Thoracic aorta (tissue), 2 donors: ENCODE measurements around the gene MLC1. TPM values are rescaled to one million over a fixed set of nuclear protein-coding genes. Genes with fewer than 3 reads are reported as not detected.

Experiments used
- ATAC-seq: fragments of 150-250 bp; one replicate; pipeline ENCODE4 v1.8.0; 2017; ENCODE audit warnings: low read depth; ENCODE audit not compliant: insufficient number of reproducible peaks, low FRiP score
- DNase-seq: peaks from one replicate; pipeline ENCODE4 v3.0.0-alpha.2; 2020; ENCODE audit warnings: low spot score
- H3K27ac ChIP-seq, 2 donors: fragments of 200-600 bp; sonication (generic); 1 replicate in 1 of 2; 2 replicates in 1 of 2; pipeline ENCODE4 v1.5.1; 2016; ENCODE audit warnings: mild to moderate bottlenecking in 2 of 2, moderate library complexity in 2 of 2
- H3K27me3 ChIP-seq: fragments of 200-600 bp; sonication (generic); replicated peaks from 2 replicates; pipeline ENCODE4 v1.6.0; 2016; ENCODE audit warnings: mild to moderate bottlenecking; ENCODE audit not compliant: insufficient read depth
- H3K36me3 ChIP-seq: fragments of 200-600 bp; sonication (generic); one replicate; pipeline ENCODE4 v1.5.1; 2016
- H3K4me1 ChIP-seq, 2 donors: fragments of 200-600 bp; sonication (generic); 1 replicate in 1 of 2; 2 replicates in 1 of 2; pipeline versions ENCODE4 v1.5.1 to v1.6.0; 2016; ENCODE audit warnings: low read depth in 2 of 2, mild to moderate bottlenecking in 1 of 2; ENCODE audit not compliant: control insufficient read depth in 1 of 2
- H3K4me3 ChIP-seq: fragments of 200-600 bp; sonication (generic); 2 replicates; pipeline ENCODE4 v1.5.1; 2016; ENCODE audit warnings: mild to moderate bottlenecking
- H3K9me3 ChIP-seq: fragments of 200-600 bp; sonication (generic); 2 replicates; pipeline ENCODE4 v1.5.1; 2016
- total RNA-seq, 2 donors: library from RNA; depleted of rRNA; stranded (reverse); fragments of >200 nt; gene quantifications; one replicate each; pipeline versions ENCODE4 v1.1.0 to v1.2.3, GENCODE V29; 2016
- TF ChIP-seq, protein P1 (sequence below): fragments of 200-600 bp; sonication (generic); IDR thresholded peaks from one replicate; pipeline ENCODE4 v1.5.1; 2019; ENCODE audit warnings: antibody characterized with exemption

MLC1 gene
- total RNA-seq, 2 donors from 2014 or later, result 1.6 to 4.3 TPM

DNA sequence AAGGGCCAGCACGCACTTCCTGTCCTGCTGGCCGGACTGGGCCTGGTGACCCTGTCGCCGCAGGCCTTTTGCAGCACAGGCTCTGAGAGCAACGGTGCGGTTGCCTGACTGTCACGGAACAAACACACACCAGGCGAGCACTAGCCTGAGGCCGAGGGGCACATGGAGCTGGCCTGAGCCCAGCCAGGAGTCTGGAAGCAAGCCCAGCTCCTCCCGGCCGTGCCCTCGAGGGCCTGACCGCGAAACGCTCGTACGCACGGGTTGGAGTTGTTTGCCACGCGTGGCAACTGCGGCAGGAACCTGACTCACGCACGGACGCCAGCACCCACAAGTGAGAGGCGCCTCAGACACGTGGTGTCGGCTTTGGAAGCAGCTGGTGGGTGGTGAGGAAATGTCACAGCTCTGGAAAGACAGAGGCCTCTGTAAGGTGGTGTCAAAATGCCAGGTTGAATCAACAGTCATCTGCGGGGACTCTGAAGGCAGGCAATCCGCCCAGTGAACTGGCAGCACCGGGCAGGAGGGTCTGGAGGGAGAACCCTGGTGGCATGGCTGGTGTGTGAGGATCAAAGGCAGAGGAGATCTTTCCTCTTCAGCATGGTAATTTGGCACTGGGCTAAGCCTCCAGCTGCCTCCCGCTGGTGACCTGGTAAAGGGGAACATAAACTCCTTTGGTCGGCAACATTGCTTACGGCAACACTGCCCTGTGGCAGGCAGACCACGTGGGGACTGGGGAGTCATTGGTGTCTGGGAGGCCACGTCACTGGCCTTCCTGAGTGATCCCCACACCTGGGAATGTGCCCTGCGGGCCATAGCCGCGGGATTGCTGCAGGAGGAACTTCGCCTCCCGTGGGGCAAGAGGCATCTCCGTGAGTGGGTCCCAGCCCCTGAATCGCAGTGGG is 57.3 kb downstream of the MLC1 start:
- ATAC-seq (no peak), DNase-seq (no peak)
- peaks cover 0 to 8% of the 10 kb centered on the region in 2 donors for H3K4me1 ChIP-seq
- TF ChIP-seq, protein P1, sequence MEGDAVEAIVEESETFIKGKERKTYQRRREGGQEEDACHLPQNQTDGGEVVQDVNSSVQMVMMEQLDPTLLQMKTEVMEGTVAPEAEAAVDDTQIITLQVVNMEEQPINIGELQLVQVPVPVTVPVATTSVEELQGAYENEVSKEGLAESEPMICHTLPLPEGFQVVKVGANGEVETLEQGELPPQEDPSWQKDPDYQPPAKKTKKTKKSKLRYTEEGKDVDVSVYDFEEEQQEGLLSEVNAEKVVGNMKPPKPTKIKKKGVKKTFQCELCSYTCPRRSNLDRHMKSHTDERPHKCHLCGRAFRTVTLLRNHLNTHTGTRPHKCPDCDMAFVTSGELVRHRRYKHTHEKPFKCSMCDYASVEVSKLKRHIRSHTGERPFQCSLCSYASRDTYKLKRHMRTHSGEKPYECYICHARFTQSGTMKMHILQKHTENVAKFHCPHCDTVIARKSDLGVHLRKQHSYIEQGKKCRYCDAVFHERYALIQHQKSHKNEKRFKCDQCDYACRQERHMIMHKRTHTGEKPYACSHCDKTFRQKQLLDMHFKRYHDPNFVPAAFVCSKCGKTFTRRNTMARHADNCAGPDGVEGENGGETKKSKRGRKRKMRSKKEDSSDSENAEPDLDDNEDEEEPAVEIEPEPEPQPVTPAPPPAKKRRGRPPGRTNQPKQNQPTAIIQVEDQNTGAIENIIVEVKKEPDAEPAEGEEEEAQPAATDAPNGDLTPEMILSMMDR, result no peak
- H3K27ac ChIP-seq, result no peak overlapping the region
- no peaks in the 10 kb centered on the region for H3K36me3 ChIP-seq
- no peak overlapping the region for H3K4me3 ChIP-seq
- H3K9me3 ChIP-seq, result no peaks in the 10 kb centered on the region
- no peaks in the 10 kb centered on the region for H3K27me3 ChIP-seq

DNA sequence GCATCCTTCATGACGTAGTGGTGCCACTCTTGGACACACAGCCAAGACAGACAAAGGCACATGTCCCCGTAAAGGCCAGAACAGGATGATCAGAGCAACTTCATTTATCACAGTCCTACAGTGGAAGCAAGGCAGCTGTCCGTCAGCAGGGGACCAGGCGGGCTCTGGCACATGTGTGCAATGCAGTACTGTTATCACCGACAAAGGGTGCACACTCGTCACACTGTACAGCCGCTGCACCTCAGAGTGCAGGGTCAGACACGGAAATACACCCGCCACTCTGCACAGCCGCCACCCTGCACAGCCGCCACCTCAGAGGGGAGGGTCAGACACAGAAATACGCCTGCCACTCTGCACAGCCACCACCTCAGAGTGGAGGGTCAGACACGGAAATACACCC is 59.2 kb downstream of the MLC1 start:
- Histone ChIP-seq H3K36me3 (no peaks in the 10 kb centered on the region), H3K9me3 (no peaks in the 10 kb centered on the region), H3K27me3 (no peaks in the 10 kb centered on the region), H3K4me1 (peaks cover 0 to 8% of the 10 kb centered on the region in 2 donors), H3K27ac (no peak overlapping the region), H3K4me3 (no peak overlapping the region)
- TF ChIP-seq, protein P1, result no peak
- ATAC-seq, result no peak
- no peak for DNase-seq

DNA sequence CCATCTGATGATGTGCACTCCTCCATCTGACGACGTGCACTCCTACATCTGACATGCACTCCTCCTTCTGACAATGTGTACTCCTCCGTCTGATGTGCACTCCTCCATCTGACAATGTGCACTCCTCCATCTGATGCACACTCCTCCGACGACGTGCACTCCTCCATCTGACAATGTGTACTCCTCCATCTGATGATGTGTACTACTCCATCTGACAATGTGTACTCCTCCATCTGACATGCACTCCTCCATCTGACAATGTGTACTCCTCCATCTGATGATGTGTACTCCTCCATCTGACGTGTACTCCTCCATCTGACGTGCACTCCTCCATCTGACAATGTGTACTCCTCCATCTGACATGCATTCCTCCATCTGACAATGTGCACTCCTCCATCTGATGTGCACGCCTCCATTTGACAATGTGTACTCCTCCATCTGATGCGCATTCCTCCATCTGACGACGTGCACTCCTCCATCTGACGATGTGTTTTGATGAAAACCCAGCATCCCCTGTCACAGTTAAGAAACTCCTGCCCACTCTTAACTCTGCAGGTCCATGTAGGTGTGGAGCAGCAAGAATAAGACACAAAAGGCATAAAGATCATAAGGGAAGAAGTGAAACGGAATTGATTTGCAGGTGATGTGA is 62.9 kb downstream of the MLC1 start:
- H3K27ac ChIP-seq, result no peak overlapping the region
- no peak for DNase-seq
- H3K4me1 ChIP-seq, result no peaks in the 10 kb centered on the region
- H3K27me3 ChIP-seq, result no peaks in the 10 kb centered on the region
- ATAC-seq, result no peak
- no peaks in the 10 kb centered on the region for H3K36me3 ChIP-seq
- TF ChIP-seq, protein P1, result no peak
- H3K4me3 ChIP-seq, result no peak overlapping the region
- no peaks in the 10 kb centered on the region for H3K9me3 ChIP-seq

DNA sequence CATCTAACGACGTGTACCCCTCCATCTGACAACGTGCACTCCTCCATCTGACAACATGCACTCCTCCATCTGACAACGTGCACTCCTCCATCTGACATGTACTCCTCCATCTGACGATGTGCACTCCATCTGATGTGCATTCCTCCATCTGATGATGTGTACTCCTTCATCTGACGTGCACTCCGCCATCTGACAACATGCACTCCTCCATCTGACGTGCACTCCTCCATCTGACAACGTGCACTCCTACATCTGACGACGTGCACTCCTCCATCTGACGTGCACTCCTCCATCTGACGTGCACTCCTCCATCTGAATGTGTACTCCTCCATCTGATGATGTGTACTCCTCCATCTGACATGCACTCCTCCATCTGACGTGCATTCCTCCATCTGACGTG is 64.6 kb downstream of the MLC1 start:
- no peak for ATAC-seq

DNA sequence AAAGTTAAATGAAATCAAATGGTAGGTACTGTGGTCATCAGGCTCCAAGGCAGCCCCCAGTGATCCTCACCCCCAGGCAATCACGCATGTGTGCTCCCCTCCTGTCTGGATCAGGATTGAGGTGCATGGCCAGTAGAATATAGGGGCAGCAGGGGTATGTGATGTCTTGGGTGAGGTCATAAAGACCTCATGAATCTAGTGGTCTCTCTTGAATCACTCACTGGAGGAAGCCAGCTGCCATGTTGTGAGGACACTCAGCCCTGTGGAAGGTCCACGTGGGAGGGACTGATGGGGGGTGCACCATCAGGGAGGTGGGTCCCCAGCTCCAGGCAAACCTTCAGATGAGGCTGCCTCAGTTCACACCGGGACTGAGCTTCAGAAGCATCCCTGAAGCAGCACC is 65.9 kb downstream of the MLC1 start:
- Histone ChIP-seq H3K27me3 (no peaks in the 10 kb centered on the region), H3K27ac (no peak overlapping the region), H3K4me1 (peaks cover 0 to 6% of the 10 kb centered on the region in 2 donors), H3K4me3 (no peak overlapping the region), H3K9me3 (no peaks in the 10 kb centered on the region), H3K36me3 (no peaks in the 10 kb centered on the region)
- TF ChIP-seq, protein P1, result no peak
- ATAC-seq, result no peak
- no peak for DNase-seq

More for the DNA sequence above, 64.6 kb downstream of the MLC1 start:
- Histone ChIP-seq H3K36me3 (no peaks in the 10 kb centered on the region), H3K27me3 (no peaks in the 10 kb centered on the region), H3K9me3 (no peaks in the 10 kb centered on the region), H3K27ac (no peak overlapping the region), H3K4me1 (no peaks in the 10 kb centered on the region), H3K4me3 (no peak overlapping the region)
- TF ChIP-seq, protein P1, result no peak
- DNase-seq, result no peak
